Glutamatergic neuron (in vitro differentiated cells): Measurements from ENCODE around the gene ULK2. TPM values are rescaled to one million over a fixed set of nuclear protein-coding genes. Genes with fewer than 3 reads are reported as not detected.

ENCODE experiments used
- DNase-seq: peaks from one replicate; pipeline ENCODE4 v3.0.0; 2022
- H3K27ac Mint-ChIP-seq: one replicate; pipeline ENCODE4 v1.8.0; 2020; ENCODE audit warnings: mild to moderate bottlenecking, mixed read lengths, inconsistent platforms; ENCODE audit not compliant: unreplicated experiment
- H3K27me3 Mint-ChIP-seq: one replicate; pipeline ENCODE4 v1.8.0; 2020; ENCODE audit warnings: mild to moderate bottlenecking, moderate library complexity, mixed read lengths, inconsistent platforms; ENCODE audit not compliant: unreplicated experiment
- H3K36me3 Mint-ChIP-seq: one replicate; pipeline ENCODE4 v1.8.0; 2020; ENCODE audit warnings: mild to moderate bottlenecking, mixed read lengths, inconsistent platforms; ENCODE audit not compliant: unreplicated experiment
- H3K4me1 Mint-ChIP-seq: one replicate; pipeline ENCODE4 v1.8.0; 2020; ENCODE audit warnings: mild to moderate bottlenecking, low read depth, mixed read lengths, inconsistent platforms; ENCODE audit not compliant: unreplicated experiment
- H3K4me3 Mint-ChIP-seq: one replicate; pipeline ENCODE4 v1.8.0; 2020; ENCODE audit warnings: mild to moderate bottlenecking, mixed read lengths, inconsistent platforms; ENCODE audit not compliant: unreplicated experiment
- H3K9me3 Mint-ChIP-seq: one replicate; pipeline ENCODE4 v1.8.0; 2020; ENCODE audit warnings: mild to moderate bottlenecking, moderate library complexity, mixed read lengths, inconsistent platforms; ENCODE audit not compliant: unreplicated experiment
- total RNA-seq: library from RNA; stranded (reverse); fragmentation: NEBNext Ultra II Directional; extraction: Animal tissue kit (Norgen Biotek cat#: 25700); gene quantifications from one replicate; pipeline ENCODE4 v1.2.1, GENCODE V29; 2021; ENCODE audit not compliant: unreplicated experiment
- TF ChIP-seq, protein P1 (sequence below): fragments of 200-600 bp; sonication (generic); IDR thresholded peaks from one replicate; pipeline ENCODE4 v1.5.0; 2021; ENCODE audit not compliant: partially characterized antibody, unreplicated experiment

ULK2 gene
- total RNA-seq, 1 donor from 2014 or later = 42.3 TPM

DNA sequence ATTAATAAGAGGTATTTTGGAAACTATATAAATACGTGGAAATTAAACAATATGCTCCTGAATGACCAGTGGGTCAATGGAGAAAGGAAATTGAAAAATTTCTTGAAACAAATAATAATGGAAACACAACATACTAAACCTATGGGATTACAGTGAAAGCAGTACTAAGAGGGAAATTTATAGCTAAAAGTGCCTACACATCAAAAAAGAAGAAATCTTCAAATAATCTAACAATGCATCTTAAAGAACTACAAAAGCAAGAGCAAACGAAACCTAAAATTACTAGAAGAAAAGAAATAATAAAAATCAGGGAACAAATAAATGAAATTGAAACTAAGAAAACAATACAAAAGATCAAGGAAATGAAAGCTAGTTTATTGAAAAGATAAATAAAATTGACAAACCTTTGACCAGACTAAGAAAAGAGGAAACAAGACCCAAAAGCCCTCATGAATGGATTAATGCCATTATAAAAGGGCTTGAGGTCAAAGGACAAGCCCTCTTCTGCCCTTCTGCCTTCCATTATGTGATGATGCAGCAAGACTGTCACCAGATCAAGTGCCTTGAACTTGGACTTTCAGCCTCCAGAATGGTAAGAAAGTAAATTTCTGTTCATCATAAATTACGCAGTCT lies 75.7 kb downstream of the ULK2 start:
- TF ChIP-seq, protein P1, sequence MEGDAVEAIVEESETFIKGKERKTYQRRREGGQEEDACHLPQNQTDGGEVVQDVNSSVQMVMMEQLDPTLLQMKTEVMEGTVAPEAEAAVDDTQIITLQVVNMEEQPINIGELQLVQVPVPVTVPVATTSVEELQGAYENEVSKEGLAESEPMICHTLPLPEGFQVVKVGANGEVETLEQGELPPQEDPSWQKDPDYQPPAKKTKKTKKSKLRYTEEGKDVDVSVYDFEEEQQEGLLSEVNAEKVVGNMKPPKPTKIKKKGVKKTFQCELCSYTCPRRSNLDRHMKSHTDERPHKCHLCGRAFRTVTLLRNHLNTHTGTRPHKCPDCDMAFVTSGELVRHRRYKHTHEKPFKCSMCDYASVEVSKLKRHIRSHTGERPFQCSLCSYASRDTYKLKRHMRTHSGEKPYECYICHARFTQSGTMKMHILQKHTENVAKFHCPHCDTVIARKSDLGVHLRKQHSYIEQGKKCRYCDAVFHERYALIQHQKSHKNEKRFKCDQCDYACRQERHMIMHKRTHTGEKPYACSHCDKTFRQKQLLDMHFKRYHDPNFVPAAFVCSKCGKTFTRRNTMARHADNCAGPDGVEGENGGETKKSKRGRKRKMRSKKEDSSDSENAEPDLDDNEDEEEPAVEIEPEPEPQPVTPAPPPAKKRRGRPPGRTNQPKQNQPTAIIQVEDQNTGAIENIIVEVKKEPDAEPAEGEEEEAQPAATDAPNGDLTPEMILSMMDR = no peak
- H3K36me3 Mint-ChIP-seq = peaks cover 54% of the 10 kb centered on the region
- no peak for DNase-seq
- H3K27me3 Mint-ChIP-seq = peaks cover 2% of the 10 kb centered on the region
- no peak overlapping the region for H3K4me3 Mint-ChIP-seq
- H3K4me1 Mint-ChIP-seq = no peaks in the 10 kb centered on the region
- no peak overlapping the region for H3K27ac Mint-ChIP-seq
- peaks cover 1% of the 10 kb centered on the region for H3K9me3 Mint-ChIP-seq

GRCh38 chr17:19787733-19788357 lies 79.9 kb downstream of the ULK2 start:
- TF ChIP-seq, protein P1 = no peak
- Mint-ChIP-seq H3K36me3 (peaks cover 17% of the 10 kb centered on the region), H3K27me3 (no peaks in the 10 kb centered on the region), H3K4me1 (no peaks in the 10 kb centered on the region), H3K4me3 (no peak overlapping the region), H3K9me3 (peaks cover 1% of the 10 kb centered on the region), H3K27ac (no peak overlapping the region)
- no peak for DNase-seq

- no peak for DNase-seq
- no peaks in the 10 kb centered on the region for H3K27me3 Mint-ChIP-seq
- H3K36me3 Mint-ChIP-seq = peaks cover 5% of the 10 kb centered on the region
- peaks cover 1% of the 10 kb centered on the region for H3K9me3 Mint-ChIP-seq
- H3K4me3 Mint-ChIP-seq = no peak overlapping the region
- TF ChIP-seq, protein P1 = no peak
- H3K4me1 Mint-ChIP-seq = peaks cover 9% of the 10 kb centered on the region
- no peak overlapping the region for H3K27ac Mint-ChIP-seq
Observed at GRCh38 chr17:19785854-19786253, 81.9 kb downstream of the ULK2 start.

DNA sequence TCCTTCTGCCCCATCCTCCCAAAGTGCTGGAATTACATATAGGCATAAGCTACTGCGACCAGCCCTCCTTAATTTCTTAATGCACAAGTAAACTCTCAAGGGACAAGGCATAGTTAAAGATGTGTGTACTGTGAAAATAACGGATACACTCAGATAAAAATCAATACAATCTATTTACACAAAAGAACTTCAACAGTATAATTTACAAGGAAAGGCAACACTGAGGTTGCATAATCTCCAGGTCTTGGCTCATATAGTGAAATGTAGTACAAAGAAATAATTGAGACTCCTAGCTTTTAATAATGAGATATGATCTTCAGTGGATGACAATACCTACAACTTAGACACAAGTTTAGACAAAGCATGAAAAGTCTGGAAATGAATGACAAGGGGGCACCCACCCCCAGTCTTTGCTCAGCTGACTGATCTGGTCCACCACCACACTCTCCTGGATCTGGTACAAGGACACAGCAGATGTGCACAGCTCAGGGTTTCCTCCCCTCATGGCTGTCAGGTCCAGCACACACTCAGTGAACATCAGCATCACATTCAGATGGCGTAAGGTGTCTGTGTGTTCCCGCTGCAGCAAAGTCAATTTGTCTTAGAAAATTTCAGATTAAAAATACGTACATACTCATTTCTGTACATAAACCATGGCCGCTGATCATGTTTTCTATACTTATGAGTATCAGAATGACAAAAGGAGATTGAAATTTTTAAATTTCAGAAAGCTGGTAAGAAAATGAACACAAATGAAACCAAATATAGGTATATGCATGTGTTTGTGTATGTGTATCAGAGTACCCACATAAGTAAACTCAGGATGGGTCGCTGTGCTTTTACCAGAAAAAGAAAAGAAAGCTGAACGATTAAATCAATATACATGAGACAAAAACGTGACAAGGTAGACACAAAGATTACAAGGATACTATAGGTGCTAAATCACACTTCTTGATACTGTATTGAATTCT lies 86.0 kb downstream of the ULK2 start:
- Mint-ChIP-seq H3K4me1 (peaks cover 9% of the 10 kb centered on the region), H3K27me3 (peaks cover 2% of the 10 kb centered on the region), H3K27ac (peak overlapping the region; percentile 36), H3K4me3 (no peak overlapping the region), H3K9me3 (no peaks in the 10 kb centered on the region), H3K36me3 (no peaks in the 10 kb centered on the region)
- DNase-seq = no peak
- TF ChIP-seq, protein P1 = no peak

GRCh38 chr17:19780846-19781245 lies 86.9 kb downstream of the ULK2 start:
- H3K27ac Mint-ChIP-seq = peak overlapping the region; percentile 38
- no peak overlapping the region for H3K4me3 Mint-ChIP-seq
- no peak for DNase-seq
- peaks cover 2% of the 10 kb centered on the region for H3K27me3 Mint-ChIP-seq
- TF ChIP-seq, protein P1 = no peak
- H3K4me1 Mint-ChIP-seq = peaks cover 9% of the 10 kb centered on the region
- H3K9me3 Mint-ChIP-seq = no peaks in the 10 kb centered on the region
- H3K36me3 Mint-ChIP-seq = no peaks in the 10 kb centered on the region
